Measurements from ENCODE around the gene LRBA.

GRCh38 chr4:150321113-150321512 lies 694.0 kb downstream of the LRBA start:
- no peak for TF ChIP-seq CTCF (IDR thresholded peaks at IDR 0.05; ENCODE audit: low read depth, low read length, missing input control)
- TF ChIP-seq FOXA1 (IDR thresholded peaks at IDR 0.05): no peak
- TF ChIP-seq TAF1 (conservative IDR thresholded peaks at IDR 0.05): no peak
- TF ChIP-seq SP1 (IDR thresholded peaks at IDR 0.05): no peak
- no peak for TF ChIP-seq NR2F2 (IDR thresholded peaks at IDR 0.05)
- no peak for TF ChIP-seq RXRA (IDR thresholded peaks at IDR 0.05)
- no peak for TF ChIP-seq YY1 (IDR thresholded peaks at IDR 0.05)
- TF ChIP-seq JUND (IDR thresholded peaks at IDR 0.05): no peak
- TF ChIP-seq REST (IDR thresholded peaks at IDR 0.05): no peak
- no peak for TF ChIP-seq EGR1 (IDR thresholded peaks at IDR 0.05; ENCODE audit: low read depth in 2 of 2)
- TF ChIP-seq MAX (IDR thresholded peaks at IDR 0.05): no peak
- no peak for TF ChIP-seq RAD21 (IDR thresholded peaks at IDR 0.05)

All from liver (tissue), 3 donors.